Memory B cell (primary cell): Measurements from ENCODE around the gene CNTN4.
"Not testable (repeated sequence)": the region's sequence is repeated elsewhere in the genome, so short reads cannot be mapped to it uniquely, and the experiment has no call there.

Source experiments
- ATAC-seq: fragments of 150-1000 bp; cut with Tn5 transposase; 2 replicates; pipeline ENCODE4 v1.10.0; 2021; ENCODE audit warnings: low read depth, mild to moderate bottlenecking, moderate library complexity
- DNase-seq, 2 donors: peaks; one replicate each; pipeline ENCODE4 v3.0.0; 2022; ENCODE audit warnings: low spot score in 2 of 2
- H3K27ac Mint-ChIP-seq: one replicate; pipeline ENCODE4 v1.8.0; 2022; ENCODE audit warnings: mild to moderate bottlenecking, moderate library complexity, mixed read lengths
- H3K27me3 Mint-ChIP-seq: one replicate; pipeline ENCODE4 v1.8.0; 2022; ENCODE audit warnings: mixed read lengths
- H3K36me3 Mint-ChIP-seq: one replicate; pipeline ENCODE4 v1.8.0; 2022; ENCODE audit warnings: mild to moderate bottlenecking, mixed read lengths
- H3K4me1 Mint-ChIP-seq: one replicate; pipeline ENCODE4 v1.8.0; 2022; ENCODE audit warnings: mixed read lengths
- H3K4me3 Mint-ChIP-seq: one replicate; pipeline ENCODE4 v1.8.0; 2022; ENCODE audit warnings: mild to moderate bottlenecking, moderate library complexity, mixed read lengths
- H3K9me3 Mint-ChIP-seq: one replicate; pipeline ENCODE4 v1.8.0; 2022; ENCODE audit warnings: mixed read lengths

The CNTN4 gene

GRCh38 chr3:2810723-2811122, 712.1 kb downstream of the CNTN4 start:
- no peak for ATAC-seq
- no peak for DNase-seq
- Mint-ChIP-seq H3K4me1 (no peaks in the 10 kb centered on the region), H3K27ac (no peak overlapping the region), H3K4me3 (no peak overlapping the region), H3K36me3 (no peaks in the 10 kb centered on the region), H3K9me3 (peaks cover 2% of the 10 kb centered on the region), H3K27me3 (peaks cover 3% of the 10 kb centered on the region)

- ATAC-seq (no peak), DNase-seq (no peak)
- Mint-ChIP-seq H3K36me3 (no peaks in the 10 kb centered on the region), H3K9me3 (peaks cover 2% of the 10 kb centered on the region), H3K4me3 (no peak overlapping the region), H3K27ac (no peak overlapping the region), H3K4me1 (no peaks in the 10 kb centered on the region), H3K27me3 (no peaks in the 10 kb centered on the region)
These were observed 720.9 kb downstream of the CNTN4 start for GRCh38 chr3:2819571-2819970.

DNA sequence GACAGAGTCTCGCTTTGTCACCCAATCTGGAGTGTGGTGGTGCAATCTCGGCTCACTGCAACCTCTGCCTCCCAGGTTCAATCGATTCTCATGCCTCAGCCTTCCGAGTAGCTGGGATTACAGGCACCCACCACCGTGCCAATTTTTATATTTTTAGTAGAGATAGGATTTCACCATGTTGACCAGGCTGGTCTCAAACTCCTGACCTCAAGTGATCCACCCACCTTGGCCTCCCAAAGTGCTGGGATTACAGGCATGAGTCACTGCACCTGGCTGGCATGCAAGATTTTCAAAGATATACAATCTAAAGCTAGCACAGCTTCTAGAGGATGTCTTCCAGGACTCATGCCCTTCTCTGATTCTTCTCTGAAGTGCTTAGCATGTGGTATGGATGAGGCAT, 722.3 kb downstream of the CNTN4 start:
- not testable (repeated sequence) for H3K27ac Mint-ChIP-seq, DNase-seq, H3K27me3 Mint-ChIP-seq, ATAC-seq, H3K9me3 Mint-ChIP-seq, H3K4me1 Mint-ChIP-seq, H3K36me3 Mint-ChIP-seq, H3K4me3 Mint-ChIP-seq

- Mint-ChIP-seq H3K27ac (no peak overlapping the region), H3K9me3 (no peaks in the 10 kb centered on the region), H3K36me3 (no peaks in the 10 kb centered on the region), H3K27me3 (peaks cover 2% of the 10 kb centered on the region), H3K4me1 (no peaks in the 10 kb centered on the region), H3K4me3 (no peak overlapping the region)
- no peak for ATAC-seq
- no peak for DNase-seq
These were observed 723.9 kb downstream of the CNTN4 start for GRCh38 chr3:2822611-2823010.

- Mint-ChIP-seq H3K27me3 (peaks cover 4% of the 10 kb centered on the region), H3K9me3 (no peaks in the 10 kb centered on the region), H3K4me1 (no peaks in the 10 kb centered on the region), H3K27ac (no peak overlapping the region), H3K36me3 (no peaks in the 10 kb centered on the region), H3K4me3 (no peak overlapping the region)
- no peak for DNase-seq
- ATAC-seq, result no peak
These were observed 724.4 kb downstream of the CNTN4 start for GRCh38 chr3:2823031-2823430.

- Mint-ChIP-seq H3K4me3 (no peak overlapping the region), H3K36me3 (no peaks in the 10 kb centered on the region), H3K4me1 (no peaks in the 10 kb centered on the region), H3K27ac (no peak overlapping the region), H3K9me3 (no peaks in the 10 kb centered on the region), H3K27me3 (peaks cover 4% of the 10 kb centered on the region)
- no peak for ATAC-seq
- no peak for DNase-seq
These were observed 725.0 kb downstream of the CNTN4 start for GRCh38 chr3:2823437-2824211.

DNA sequence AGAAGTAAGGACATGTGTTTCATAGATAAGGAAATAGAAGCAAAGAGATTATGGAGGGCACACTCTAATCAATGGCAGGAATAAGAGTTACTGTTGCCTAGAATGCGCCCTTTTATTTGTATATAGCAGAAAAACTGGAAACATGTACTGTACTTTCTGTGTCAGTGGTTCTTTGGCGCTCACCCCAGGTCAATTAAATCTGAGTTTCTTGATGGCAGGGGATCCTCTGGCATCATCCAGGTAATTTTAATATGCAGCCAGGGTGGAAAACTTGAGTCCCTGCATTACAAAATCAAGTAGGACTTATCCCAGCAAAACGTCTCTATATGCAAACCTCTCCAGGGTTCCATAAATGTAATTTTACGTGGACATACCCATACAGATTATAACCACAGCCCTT, 727.4 kb downstream of the CNTN4 start:
- H3K27ac Mint-ChIP-seq, result no peak overlapping the region

GRCh38 chr3:2826453-2826852, 727.8 kb downstream of the CNTN4 start:
- ATAC-seq (no peak), DNase-seq (no peak)
- Mint-ChIP-seq H3K4me3 (no peak overlapping the region), H3K36me3 (no peaks in the 10 kb centered on the region), H3K27me3 (peaks cover 5% of the 10 kb centered on the region), H3K9me3 (no peaks in the 10 kb centered on the region), H3K27ac (no peak overlapping the region), H3K4me1 (no peaks in the 10 kb centered on the region)

More for the DNA sequence above, 727.4 kb downstream of the CNTN4 start:
- DNase-seq (no peak), ATAC-seq (no peak)
- H3K9me3 Mint-ChIP-seq, result no peaks in the 10 kb centered on the region
- no peaks in the 10 kb centered on the region for H3K4me1 Mint-ChIP-seq
- H3K27me3 Mint-ChIP-seq, result peaks cover 4% of the 10 kb centered on the region
- no peaks in the 10 kb centered on the region for H3K36me3 Mint-ChIP-seq
- no peak overlapping the region for H3K4me3 Mint-ChIP-seq

DNA sequence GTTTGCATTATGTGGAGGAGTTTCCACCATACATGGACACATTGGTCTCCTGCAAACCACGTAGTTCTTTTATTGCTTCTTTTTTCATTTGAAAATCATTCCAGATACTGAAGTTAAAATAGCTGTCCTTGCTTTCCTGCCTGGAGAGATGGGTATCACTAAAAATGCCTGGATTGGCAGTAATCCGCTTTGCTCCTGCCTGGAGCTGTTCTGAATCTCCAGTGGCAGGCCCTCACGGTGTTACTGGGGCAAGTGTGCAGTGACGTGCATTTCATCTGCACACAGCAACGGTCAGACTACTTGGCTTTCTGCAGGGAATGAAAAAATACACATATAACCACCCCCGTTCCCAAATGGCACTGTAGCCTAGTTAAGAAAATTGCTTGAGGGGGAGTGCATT, 738.6 kb downstream of the CNTN4 start:
- H3K4me1 Mint-ChIP-seq, result no peaks in the 10 kb centered on the region
- no peak for DNase-seq
- peaks cover 2% of the 10 kb centered on the region for H3K27me3 Mint-ChIP-seq
- H3K9me3 Mint-ChIP-seq, result no peaks in the 10 kb centered on the region
- no peak overlapping the region for H3K27ac Mint-ChIP-seq
- ATAC-seq, result no peak
- no peaks in the 10 kb centered on the region for H3K36me3 Mint-ChIP-seq
- H3K4me3 Mint-ChIP-seq, result no peak overlapping the region

GRCh38 chr3:2837910-2838309, 739.2 kb downstream of the CNTN4 start:
- H3K36me3 Mint-ChIP-seq, result no peaks in the 10 kb centered on the region
- no peak for DNase-seq
- H3K9me3 Mint-ChIP-seq, result no peaks in the 10 kb centered on the region
- H3K4me1 Mint-ChIP-seq, result no peaks in the 10 kb centered on the region
- no peak overlapping the region for H3K4me3 Mint-ChIP-seq
- no peak for ATAC-seq
- peaks cover under 1% of the 10 kb centered on the region for H3K27me3 Mint-ChIP-seq
- no peak overlapping the region for H3K27ac Mint-ChIP-seq

DNA sequence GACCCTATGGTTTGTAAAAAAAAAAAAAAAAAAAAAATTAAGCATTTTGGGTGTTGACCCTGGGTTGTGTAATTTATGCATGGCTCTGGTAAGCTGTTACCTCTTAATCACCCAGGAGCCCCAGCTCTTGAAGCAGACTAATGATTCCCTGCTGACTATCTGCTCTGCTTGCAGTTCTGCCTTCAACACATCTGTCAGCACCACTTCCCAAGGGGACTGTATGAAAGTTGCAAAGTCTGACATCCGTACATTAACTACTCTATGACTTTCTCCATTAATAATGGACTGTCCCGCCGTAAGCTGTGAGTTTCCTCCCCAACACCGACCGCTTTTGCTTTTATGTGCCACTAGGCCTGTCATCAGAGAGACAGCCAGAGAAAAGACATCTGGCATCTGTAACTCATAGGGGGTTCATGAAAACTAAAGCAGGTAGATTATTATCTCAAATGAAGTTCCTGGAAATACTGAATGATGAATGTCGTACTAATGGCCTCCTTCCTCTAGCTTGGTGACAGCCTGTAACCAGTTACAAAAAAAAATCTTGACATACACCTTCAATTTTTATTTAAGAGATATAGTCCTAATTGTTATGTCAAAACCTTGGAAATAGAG, 740.0 kb downstream of the CNTN4 start:
- Mint-ChIP-seq H3K4me1 (no peaks in the 10 kb centered on the region), H3K27me3 (peaks cover 1% of the 10 kb centered on the region), H3K9me3 (no peaks in the 10 kb centered on the region), H3K36me3 (no peaks in the 10 kb centered on the region), H3K4me3 (no peak overlapping the region), H3K27ac (no peak overlapping the region)
- ATAC-seq (no peak), DNase-seq (no peak)

DNA sequence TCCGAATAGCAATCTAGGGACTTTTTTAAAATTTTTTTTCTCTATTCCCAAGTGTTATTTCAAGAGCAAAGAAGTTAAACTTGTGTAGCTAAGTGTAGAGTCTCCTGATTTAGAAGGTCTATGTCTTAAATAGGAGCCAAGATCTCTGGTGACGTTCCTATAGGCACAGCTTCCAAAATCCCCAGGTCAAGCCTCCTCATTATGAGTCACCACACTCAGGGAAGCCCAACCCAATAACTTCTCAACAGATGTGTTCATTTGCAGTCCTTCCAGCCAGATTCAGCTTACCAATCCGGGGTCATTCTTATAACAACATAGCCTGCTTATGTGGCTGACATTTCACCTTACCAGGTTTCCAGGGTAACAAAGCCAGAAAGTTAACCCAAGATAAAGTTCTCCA, 741.2 kb downstream of the CNTN4 start:
- Mint-ChIP-seq H3K27me3 (peaks cover 3% of the 10 kb centered on the region), H3K36me3 (no peaks in the 10 kb centered on the region), H3K27ac (no peak overlapping the region), H3K4me1 (no peaks in the 10 kb centered on the region), H3K4me3 (no peak overlapping the region), H3K9me3 (peaks cover 1% of the 10 kb centered on the region)
- DNase-seq (no peak), ATAC-seq (no peak)

- Mint-ChIP-seq H3K9me3 (peaks cover 1% of the 10 kb centered on the region), H3K4me1 (no peaks in the 10 kb centered on the region), H3K27ac (no peak overlapping the region), H3K36me3 (no peaks in the 10 kb centered on the region), H3K27me3 (peaks cover 4% of the 10 kb centered on the region), H3K4me3 (no peak overlapping the region)
- DNase-seq, result no peak
- no peak for ATAC-seq
These were observed 748.6 kb downstream of the CNTN4 start for GRCh38 chr3:2847062-2847841.

DNA sequence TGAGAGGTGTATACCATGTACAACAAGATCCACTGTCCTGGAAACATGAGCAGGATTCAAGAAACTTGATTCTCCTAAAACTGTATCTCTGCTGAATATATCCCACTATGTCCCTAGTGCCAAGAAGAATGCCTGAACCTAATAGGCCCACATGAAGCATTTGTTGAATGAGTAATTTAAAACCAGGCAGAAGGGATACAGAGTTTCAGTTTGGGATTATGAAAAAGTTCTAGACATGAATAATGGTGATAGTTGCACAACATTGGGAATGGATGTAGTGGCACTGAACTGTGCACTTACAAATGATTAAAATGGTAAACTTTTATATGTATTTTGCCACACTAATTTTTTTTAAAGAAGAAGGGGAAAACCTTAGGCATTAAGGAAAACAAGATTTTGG, 750.4 kb downstream of the CNTN4 start:
- H3K36me3 Mint-ChIP-seq, result no peaks in the 10 kb centered on the region
- no peak overlapping the region for H3K27ac Mint-ChIP-seq
- ATAC-seq (no peak), DNase-seq (no peak)
- peaks cover 3% of the 10 kb centered on the region for H3K27me3 Mint-ChIP-seq
- no peak overlapping the region for H3K4me3 Mint-ChIP-seq
- H3K4me1 Mint-ChIP-seq, result no peaks in the 10 kb centered on the region
- H3K9me3 Mint-ChIP-seq, result peaks cover 1% of the 10 kb centered on the region
